ENCODE data around the gene HPS3. TPM values are rescaled to one million over a fixed set of nuclear protein-coding genes. Genes with fewer than 3 reads are reported as not detected.
A peak's percentile ranks its signal among the peaks of the same experiment; 100 is the strongest.
"Not testable (repeated sequence)": the region's sequence is repeated elsewhere in the genome, so short reads cannot be mapped to it uniquely, and the experiment has no call there.

Gene HPS3
- total and polyA plus RNA-seq, 3 experiments from 2014 or later = 19.3 to 41.9 (median 19.6) TPM

DNA sequence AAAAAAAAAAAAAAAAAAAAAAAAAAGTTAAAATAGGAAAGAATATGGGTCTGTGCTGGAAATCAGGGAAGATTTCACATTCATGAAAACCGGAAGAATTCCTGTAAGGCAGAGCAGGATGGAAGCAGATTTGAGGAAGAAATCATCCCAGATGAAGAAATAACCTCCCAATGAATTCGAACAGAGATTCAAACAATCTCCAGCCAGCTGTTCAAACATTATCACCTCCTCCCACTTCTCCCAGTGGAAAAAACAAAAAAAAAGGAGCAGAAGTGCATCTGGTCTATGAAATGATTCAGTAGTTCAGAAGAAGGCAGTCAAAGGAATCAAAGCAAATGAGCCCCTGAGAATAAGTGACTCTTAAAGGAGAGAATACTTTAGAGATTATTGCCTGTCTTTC, 59.1 kb downstream of the HPS3 start:
- Histone ChIP-seq H3K36me3 (ENCODE audit: insufficient read depth, low read length) (no peaks in the 10 kb centered on the region), H3K4me3 (ENCODE audit: low read length) (no peak overlapping the region), H3K4me1 (ENCODE audit: insufficient read depth, low read length) (no peaks in the 10 kb centered on the region), H3K9me3 (ENCODE audit: low read length) (no peaks in the 10 kb centered on the region), H3K27me3 (ENCODE audit: insufficient read depth, low read length, poor library complexity, severe bottlenecking) (no peaks in the 10 kb centered on the region), H3K27ac (ENCODE audit: low read depth, low read length) (no peak overlapping the region)
- ChIA-PET POLR2A (no interaction called here), CTCF (no interaction called here)
- Mint-ChIP-seq H3K27me3 (no peaks in the 10 kb centered on the region), H3K9me3 (no peaks in the 10 kb centered on the region), H3K4me1 (no peaks in the 10 kb centered on the region), H3K36me3 (peaks cover 0 to 3% (median 0%) of the 10 kb centered on the region in 3 donors), H3K27ac (no peak overlapping the region), H3K4me3 (no peak overlapping the region)
- no peak for DNase-seq

DNA sequence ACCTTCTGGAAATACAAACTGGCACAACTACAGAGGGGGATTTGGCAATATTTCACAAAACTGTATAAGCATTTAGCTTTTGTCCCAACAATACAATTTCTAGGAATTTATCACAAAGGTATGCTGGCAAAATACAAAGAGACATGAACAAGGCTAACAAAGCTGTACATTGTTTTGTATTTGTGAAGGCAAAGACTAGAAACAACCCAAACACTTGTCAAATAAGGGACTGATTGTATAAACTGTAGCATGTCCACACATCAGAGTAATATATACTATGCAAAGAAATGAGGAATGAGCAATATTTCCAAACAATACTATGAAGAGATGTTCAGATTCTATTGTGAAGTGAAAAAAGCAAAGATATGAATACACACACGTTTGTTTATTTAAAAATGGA, 65.8 kb downstream of the HPS3 start:
- Mint-ChIP-seq H3K9me3 (no peaks in the 10 kb centered on the region), H3K36me3 (no peaks in the 10 kb centered on the region), H3K27ac (no peak overlapping the region), H3K4me3 (no peak overlapping the region), H3K27me3 (peaks cover 0 to 3% of the 10 kb centered on the region in 2 donors), H3K4me1 (peaks cover 0 to 4% (median 0%) of the 10 kb centered on the region in 3 donors)
- H3K27ac ChIP-seq (ENCODE audit: low read depth, low read length) = no peak overlapping the region
- CTCF ChIA-PET = no interaction called here
- no peaks in the 10 kb centered on the region for H3K4me1 ChIP-seq (ENCODE audit: insufficient read depth, low read length)
- H3K36me3 ChIP-seq (ENCODE audit: insufficient read depth, low read length) = no peaks in the 10 kb centered on the region
- H3K27me3 ChIP-seq (ENCODE audit: insufficient read depth, low read length, poor library complexity, severe bottlenecking) = no peaks in the 10 kb centered on the region
- no peak overlapping the region for H3K4me3 ChIP-seq (ENCODE audit: low read length)
- POLR2A ChIA-PET = no interaction called here
- no peak for DNase-seq
- H3K9me3 ChIP-seq (ENCODE audit: low read length) = no peaks in the 10 kb centered on the region

DNA sequence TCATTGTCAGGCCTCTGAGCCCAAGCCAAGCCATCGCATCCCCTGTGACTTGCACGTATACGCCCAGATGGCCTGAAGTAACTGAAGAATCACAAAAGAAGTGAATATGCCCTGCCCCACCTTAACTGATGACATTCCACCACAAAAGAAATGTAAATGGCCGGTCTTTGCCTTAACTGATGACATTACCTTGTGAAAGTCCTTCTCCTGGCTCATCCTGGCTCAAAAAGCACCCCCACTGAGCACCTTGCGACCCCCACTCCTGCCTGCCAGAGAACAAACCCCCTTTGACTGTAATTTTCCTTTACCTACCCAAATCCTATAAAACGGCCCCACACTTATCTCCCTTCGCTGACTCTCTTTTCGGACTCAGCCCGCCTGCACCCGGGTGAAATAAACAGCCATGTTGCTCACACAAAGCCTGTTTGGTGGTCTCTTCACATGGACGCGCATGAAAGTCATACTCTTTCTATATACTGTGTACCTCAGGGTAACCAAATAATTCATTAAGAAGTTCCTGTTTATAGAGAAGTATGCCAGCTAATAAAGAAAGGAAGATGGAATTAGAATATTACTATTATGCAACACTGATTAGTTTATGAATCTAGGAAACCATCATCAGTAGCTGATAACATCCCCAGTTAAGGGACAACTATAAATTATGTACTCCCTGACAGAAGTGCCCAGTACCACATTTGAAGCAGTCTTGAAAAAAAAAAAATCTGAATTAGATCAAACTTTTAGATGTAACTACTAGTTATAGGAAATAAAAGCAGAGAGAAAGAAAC, 67.6 kb downstream of the HPS3 start:
- POLR2A ChIA-PET; H3K36me3 Mint-ChIP-seq; H3K27ac ChIP-seq (ENCODE audit: low read depth, low read length); H3K27me3 ChIP-seq (ENCODE audit: insufficient read depth, low read length, poor library complexity, severe bottlenecking); H3K4me3 ChIP-seq (ENCODE audit: low read length); H3K36me3 ChIP-seq (ENCODE audit: insufficient read depth, low read length); H3K4me3 Mint-ChIP-seq; DNase-seq; H3K9me3 Mint-ChIP-seq; H3K4me1 Mint-ChIP-seq; H3K4me1 ChIP-seq (ENCODE audit: insufficient read depth, low read length); H3K9me3 ChIP-seq (ENCODE audit: low read length); CTCF ChIA-PET: not testable (repeated sequence)
- Mint-ChIP-seq H3K27ac (peak overlapping the region in 2 of 8 donors; percentile 21 to 63), H3K27me3 (peaks cover 2 to 13% of the 10 kb centered on the region in 2 donors)

DNA sequence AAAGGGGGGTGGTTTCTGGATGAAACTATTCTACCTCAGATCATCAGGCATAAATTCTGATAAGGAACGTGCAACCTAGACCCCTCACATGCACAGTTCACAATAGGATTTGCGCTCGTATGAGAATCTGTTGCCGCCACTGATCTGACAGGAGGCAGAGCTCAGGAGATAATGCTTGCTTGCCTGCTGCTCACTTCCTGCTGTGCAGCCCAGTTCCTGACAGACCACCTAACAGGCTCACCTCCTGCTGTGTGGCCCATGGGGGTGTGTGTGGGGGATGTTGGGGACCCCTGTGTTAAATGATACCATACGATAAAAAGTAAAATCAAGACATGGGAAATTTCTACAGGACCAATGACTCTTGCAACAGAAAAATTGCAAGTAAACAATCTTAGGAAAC, 68.2 kb downstream of the HPS3 start:
- Histone ChIP-seq H3K4me3 (ENCODE audit: low read length) (no peak overlapping the region), H3K9me3 (ENCODE audit: low read length) (no peaks in the 10 kb centered on the region), H3K27ac (ENCODE audit: low read depth, low read length) (no peak overlapping the region), H3K27me3 (ENCODE audit: insufficient read depth, low read length, poor library complexity, severe bottlenecking) (no peaks in the 10 kb centered on the region), H3K36me3 (ENCODE audit: insufficient read depth, low read length) (no peaks in the 10 kb centered on the region), H3K4me1 (ENCODE audit: insufficient read depth, low read length) (no peaks in the 10 kb centered on the region)
- ChIA-PET POLR2A (no interaction called here), CTCF (no interaction called here)
- H3K27ac Mint-ChIP-seq = no peak overlapping the region
- H3K4me3 Mint-ChIP-seq = no peak overlapping the region
- H3K36me3 Mint-ChIP-seq = no peaks in the 10 kb centered on the region
- no peak for DNase-seq
- peaks cover 5 to 13% of the 10 kb centered on the region in 2 donors for H3K27me3 Mint-ChIP-seq
- H3K4me1 Mint-ChIP-seq = peaks cover 0 to 4% (median 0%) of the 10 kb centered on the region in 3 donors
- no peaks in the 10 kb centered on the region for H3K9me3 Mint-ChIP-seq

DNA sequence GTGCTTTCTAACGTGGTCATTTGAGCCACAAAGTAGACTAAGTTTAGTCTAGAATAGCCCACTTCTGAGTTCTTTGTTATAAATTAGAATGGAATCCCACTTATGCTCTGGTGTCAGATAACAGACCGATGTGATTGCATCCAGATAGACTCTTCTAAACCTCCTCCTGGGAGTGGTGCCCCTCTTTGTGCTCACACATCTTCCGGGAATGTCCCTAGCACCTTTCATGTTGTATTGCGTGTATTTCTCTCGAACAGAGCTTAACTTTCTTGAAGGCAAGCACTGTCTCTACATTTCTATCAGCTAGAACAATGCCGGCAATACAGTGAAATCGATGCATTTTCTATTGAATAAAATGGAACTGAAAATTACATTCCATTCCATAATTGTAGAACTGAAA, 69.2 kb downstream of the HPS3 start:
- no peak overlapping the region for H3K4me3 Mint-ChIP-seq
- H3K36me3 Mint-ChIP-seq = no peaks in the 10 kb centered on the region
- ChIA-PET CTCF (no interaction called here), POLR2A (no interaction called here)
- H3K9me3 Mint-ChIP-seq = no peaks in the 10 kb centered on the region
- no peak for DNase-seq
- no peaks in the 10 kb centered on the region for H3K36me3 ChIP-seq (ENCODE audit: insufficient read depth, low read length)
- no peaks in the 10 kb centered on the region for H3K4me1 ChIP-seq (ENCODE audit: insufficient read depth, low read length)
- peaks cover 5 to 13% of the 10 kb centered on the region in 2 donors for H3K27me3 Mint-ChIP-seq
- H3K4me3 ChIP-seq (ENCODE audit: low read length) = no peak overlapping the region
- peaks cover 0 to 4% (median 0%) of the 10 kb centered on the region in 3 donors for H3K4me1 Mint-ChIP-seq
- no peak overlapping the region for H3K27ac ChIP-seq (ENCODE audit: low read depth, low read length)
- H3K27ac Mint-ChIP-seq = no peak overlapping the region
- no peaks in the 10 kb centered on the region for H3K9me3 ChIP-seq (ENCODE audit: low read length)
- no peaks in the 10 kb centered on the region for H3K27me3 ChIP-seq (ENCODE audit: insufficient read depth, low read length, poor library complexity, severe bottlenecking)

DNA sequence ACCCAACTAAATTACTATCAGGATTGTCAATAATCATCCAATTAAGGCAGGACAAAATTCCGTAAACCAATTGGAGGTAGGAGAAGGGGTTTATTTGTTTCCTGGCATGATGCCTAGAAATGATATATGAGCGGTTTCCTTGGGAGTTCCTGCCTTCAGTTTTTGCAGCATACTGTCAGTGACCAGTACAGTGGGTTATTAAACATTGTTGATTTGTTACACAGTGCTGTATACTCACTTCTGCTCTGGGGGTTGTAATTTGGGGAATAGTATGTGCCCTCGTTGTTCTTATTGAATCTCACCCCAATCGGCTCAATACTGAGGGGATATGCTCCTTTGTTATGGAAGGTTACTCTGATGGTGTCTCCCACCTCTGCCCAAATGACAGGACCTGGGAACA, 70.0 kb downstream of the HPS3 start:
- no peaks in the 10 kb centered on the region for H3K36me3 ChIP-seq (ENCODE audit: insufficient read depth, low read length)
- Mint-ChIP-seq H3K9me3 (no peaks in the 10 kb centered on the region), H3K4me1 (peaks cover 0 to 10% (median 0%) of the 10 kb centered on the region in 3 donors), H3K4me3 (no peak overlapping the region), H3K36me3 (no peaks in the 10 kb centered on the region), H3K27me3 (peaks cover 7 to 13% of the 10 kb centered on the region in 2 donors), H3K27ac (no peak overlapping the region)
- no peak overlapping the region for H3K27ac ChIP-seq (ENCODE audit: low read depth, low read length)
- H3K9me3 ChIP-seq (ENCODE audit: low read length) = no peaks in the 10 kb centered on the region
- CTCF ChIA-PET = no interaction called here
- H3K4me3 ChIP-seq (ENCODE audit: low read length) = no peak overlapping the region
- POLR2A ChIA-PET = no interaction called here
- H3K4me1 ChIP-seq (ENCODE audit: insufficient read depth, low read length) = no peaks in the 10 kb centered on the region
- DNase-seq = no peak
- no peaks in the 10 kb centered on the region for H3K27me3 ChIP-seq (ENCODE audit: insufficient read depth, low read length, poor library complexity, severe bottlenecking)

DNA sequence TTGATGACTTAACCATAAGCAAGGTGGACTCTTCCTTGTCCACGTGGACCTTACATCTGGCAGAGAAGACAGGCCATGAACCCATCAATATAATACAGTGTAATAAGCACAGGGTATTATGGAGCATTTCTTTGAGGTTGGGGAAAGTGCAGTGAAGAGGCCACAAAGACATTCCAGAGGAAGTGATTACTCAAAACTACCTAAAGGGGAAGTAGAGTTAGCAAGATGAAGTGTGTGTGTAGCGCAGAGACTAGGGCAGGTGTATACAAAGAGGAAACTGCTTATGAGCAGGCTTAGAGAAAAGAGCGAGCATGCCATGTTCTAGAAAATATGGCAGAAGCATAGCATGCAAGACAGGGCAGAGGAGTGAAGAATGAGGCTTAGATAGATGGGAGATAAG, 74.3 kb downstream of the HPS3 start:
- H3K27me3 ChIP-seq (ENCODE audit: insufficient read depth, low read length, poor library complexity, severe bottlenecking) = no peaks in the 10 kb centered on the region
- Mint-ChIP-seq H3K27me3 (peaks cover 10 to 15% of the 10 kb centered on the region in 2 donors), H3K9me3 (no peaks in the 10 kb centered on the region), H3K27ac (no peak overlapping the region), H3K4me3 (no peak overlapping the region), H3K36me3 (no peaks in the 10 kb centered on the region), H3K4me1 (peaks cover 0 to 6% (median 0%) of the 10 kb centered on the region in 3 donors)
- CTCF ChIA-PET = no interaction called here
- no peaks in the 10 kb centered on the region for H3K9me3 ChIP-seq (ENCODE audit: low read length)
- no peak overlapping the region for H3K4me3 ChIP-seq (ENCODE audit: low read length)
- POLR2A ChIA-PET = no interaction called here
- no peaks in the 10 kb centered on the region for H3K4me1 ChIP-seq (ENCODE audit: insufficient read depth, low read length)
- no peak for DNase-seq
- H3K27ac ChIP-seq (ENCODE audit: low read depth, low read length) = no peak overlapping the region
- H3K36me3 ChIP-seq (ENCODE audit: insufficient read depth, low read length) = no peaks in the 10 kb centered on the region

DNA sequence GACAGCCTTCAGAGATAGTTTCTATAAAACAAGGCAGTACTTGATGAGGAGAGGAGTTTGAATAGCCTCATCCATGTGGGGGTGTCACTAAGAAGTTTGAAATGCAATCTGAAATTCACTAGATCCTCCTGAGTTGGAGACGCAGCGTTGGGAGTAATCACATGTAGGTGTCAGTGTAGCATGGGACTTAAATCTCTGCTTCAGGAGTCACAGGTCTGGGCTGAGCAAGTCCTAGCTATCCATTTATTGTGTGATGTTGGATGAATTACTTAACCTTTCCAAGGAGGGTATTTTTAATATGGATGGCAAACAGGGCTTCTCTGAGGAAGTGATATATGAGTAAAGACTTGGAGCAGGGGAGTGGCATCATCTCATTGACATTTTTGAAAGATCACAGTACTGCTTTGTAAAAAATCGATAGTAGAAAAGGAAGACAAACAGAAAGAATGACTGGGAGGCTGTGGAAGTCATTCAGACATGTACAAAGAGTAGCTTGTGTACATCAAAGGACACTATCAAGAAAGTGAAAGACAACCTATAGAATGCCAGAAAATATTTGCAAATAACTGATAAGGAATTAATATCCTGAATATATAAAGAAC, 75.1 kb downstream of the HPS3 start:
- Histone ChIP-seq H3K9me3 (ENCODE audit: low read length) (no peaks in the 10 kb centered on the region), H3K27me3 (ENCODE audit: insufficient read depth, low read length, poor library complexity, severe bottlenecking) (no peaks in the 10 kb centered on the region), H3K27ac (ENCODE audit: low read depth, low read length) (no peak overlapping the region), H3K4me1 (ENCODE audit: insufficient read depth, low read length) (no peaks in the 10 kb centered on the region), H3K36me3 (ENCODE audit: insufficient read depth, low read length) (no peaks in the 10 kb centered on the region), H3K4me3 (ENCODE audit: low read length) (no peak overlapping the region)
- H3K27ac Mint-ChIP-seq = no peak overlapping the region
- H3K4me1 Mint-ChIP-seq = peaks cover 0 to 6% (median 0%) of the 10 kb centered on the region in 3 donors
- H3K4me3 Mint-ChIP-seq = no peak overlapping the region
- POLR2A ChIA-PET = no interaction called here
- no peaks in the 10 kb centered on the region for H3K9me3 Mint-ChIP-seq
- no peak for DNase-seq
- peaks cover 10 to 18% of the 10 kb centered on the region in 2 donors for H3K27me3 Mint-ChIP-seq
- CTCF ChIA-PET = no interaction called here
- no peaks in the 10 kb centered on the region for H3K36me3 Mint-ChIP-seq

All from CD8-positive, alpha-beta memory T cell (primary cell).